GM19438 (cell line): ENCODE results near the gene GCK.

Experiments used
- ATAC-seq: cut with Tn5 transposase; IDR thresholded peaks from one replicate; pipeline ENCODE4 v1.9.1; 2021; ENCODE audit warnings: low read depth; ENCODE audit not compliant: unreplicated experiment

GCK gene

DNA sequence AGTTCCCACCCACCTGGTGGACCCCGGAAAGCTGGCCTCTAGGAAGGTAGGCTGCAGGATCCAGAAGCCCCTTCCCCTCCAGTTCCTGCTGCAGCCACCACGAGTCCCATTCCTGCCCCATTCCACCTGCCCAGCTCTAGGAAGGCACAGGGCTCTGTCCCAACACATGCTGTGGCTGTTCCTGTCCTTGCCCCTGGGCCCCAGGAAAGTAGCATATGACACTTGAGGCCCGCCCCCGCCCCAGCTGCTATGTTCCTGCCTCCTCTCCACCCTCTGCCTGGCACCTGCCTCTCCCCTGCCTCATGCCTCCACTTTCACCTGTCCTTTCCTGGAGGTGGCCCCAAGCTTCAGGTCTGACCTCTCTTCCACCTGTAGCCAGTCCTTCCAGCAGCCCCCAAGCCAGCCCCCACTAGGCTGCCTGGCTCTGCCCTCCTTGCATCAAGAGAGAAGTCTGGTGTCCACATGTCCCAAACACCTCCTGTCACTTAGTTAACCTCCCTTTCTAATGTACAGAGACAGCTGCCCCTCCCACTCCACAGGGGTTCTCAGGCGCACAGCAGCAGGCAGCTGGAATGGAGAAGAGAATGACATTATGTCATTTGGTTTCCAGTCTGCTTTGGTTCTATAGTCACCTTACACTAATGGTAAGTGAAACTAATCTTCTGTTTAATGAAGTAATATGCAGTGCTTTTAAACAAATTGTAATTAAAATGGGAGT, 34.3 kb upstream of the GCK start:
- no peak for ATAC-seq

DNA sequence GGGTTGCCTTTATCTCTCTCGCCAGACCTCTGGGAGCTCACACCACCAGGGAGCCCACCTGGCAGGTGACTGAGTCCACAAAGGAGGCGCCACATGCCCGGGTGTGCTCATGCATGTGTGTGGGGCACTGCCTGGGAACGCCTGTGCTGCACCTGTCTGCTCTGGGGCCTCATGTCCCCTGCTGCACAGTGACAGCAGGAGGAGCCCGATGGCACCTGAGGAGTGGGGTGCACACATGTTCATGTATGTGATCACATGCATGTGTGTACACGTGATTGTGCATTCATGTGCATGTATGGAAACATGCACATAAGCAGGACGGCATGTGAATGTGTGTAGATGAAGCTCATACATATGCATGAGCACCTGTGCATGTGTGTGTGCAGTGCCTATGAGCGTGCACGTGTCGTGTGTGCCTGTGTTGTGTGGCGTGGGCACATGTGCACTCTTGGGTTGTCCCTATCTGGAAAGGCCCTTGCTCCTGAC, 33.6 kb upstream of the GCK start:
- ATAC-seq, result no peak

DNA sequence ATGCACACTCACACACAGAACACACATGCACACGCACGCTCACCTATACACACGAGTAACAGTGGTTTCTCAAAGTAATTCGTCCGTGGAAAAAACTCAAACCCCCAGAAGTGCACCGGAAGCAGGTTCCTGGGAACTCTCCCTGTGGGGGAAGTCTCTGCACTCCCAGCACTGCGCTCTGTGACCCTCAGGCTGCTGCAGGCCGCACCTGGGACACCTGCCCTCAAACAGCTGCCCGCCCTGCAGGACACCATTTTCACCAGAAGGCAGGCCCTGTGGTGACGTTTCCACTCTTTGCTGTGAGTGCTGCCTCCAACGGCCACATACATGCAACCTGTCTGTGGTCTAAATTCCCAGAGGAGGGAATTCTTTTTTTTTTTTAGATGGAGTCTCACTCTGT, 32.8 kb upstream of the GCK start:
- no peak for ATAC-seq

DNA sequence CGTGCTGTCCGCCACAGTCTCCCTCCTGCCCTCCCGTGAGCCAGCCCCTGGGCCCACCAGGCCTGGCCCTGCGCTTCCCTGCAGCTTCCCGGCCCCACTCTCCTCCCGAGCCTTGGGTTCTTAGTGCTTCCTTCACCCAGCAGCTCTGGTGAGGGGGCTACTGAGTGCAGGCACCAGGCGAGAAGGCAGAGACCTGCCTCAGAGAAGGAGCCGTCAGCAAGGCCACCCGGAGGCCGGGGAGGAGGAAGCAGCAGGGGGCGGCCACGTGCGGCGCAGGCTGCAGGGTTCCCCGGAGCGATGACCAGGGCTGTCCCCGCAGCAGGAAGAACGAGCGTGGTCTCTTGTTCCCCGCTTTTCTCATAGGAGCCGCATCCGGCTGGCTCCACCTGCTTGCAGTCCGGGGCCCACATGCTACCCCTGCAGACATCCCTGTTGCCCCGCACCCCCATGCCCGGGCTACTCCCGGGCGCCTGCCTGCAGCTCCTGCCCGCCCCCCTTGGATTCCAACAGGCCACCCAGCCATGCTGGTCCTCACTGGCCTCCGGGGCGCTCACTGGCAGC, 32.1 kb upstream of the GCK start:
- no peak for ATAC-seq

DNA sequence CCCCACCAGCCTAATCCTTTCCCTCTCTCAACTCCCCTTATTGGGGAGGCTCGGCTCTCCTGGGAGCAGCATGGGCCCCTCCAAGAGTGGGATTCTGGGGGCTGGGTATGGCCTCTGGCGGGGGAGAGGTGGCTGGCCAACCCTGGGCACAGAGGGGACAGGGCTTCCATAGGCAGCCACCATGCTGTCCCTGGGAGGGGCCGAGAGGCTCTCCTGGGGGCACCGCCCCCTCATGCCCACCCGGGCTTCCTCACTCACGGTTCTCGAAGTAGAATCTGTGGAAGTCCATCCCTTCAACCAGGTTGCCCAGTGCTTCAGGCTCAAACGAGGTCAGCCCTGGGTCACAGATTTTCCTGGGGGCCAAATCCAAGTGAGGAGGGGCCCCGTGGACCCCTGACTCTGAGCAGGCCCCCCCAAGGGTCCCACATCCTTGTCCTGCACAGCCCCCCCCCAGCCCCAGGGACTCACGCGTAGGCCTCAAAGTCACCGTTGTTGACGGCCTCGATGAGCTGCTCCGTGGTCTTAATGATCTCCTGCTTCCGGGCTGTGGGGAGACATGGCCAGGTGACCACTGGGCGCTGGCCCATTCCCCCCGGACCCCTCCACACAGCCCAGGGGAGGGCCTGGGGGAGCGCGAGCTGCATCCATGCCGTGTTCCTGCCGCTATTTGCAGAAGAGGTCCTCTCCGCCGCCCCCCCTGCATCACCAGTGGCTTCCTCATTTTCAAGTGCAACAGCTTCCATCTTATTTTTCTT, 31.3 kb upstream of the GCK start:
- no peak for ATAC-seq

DNA sequence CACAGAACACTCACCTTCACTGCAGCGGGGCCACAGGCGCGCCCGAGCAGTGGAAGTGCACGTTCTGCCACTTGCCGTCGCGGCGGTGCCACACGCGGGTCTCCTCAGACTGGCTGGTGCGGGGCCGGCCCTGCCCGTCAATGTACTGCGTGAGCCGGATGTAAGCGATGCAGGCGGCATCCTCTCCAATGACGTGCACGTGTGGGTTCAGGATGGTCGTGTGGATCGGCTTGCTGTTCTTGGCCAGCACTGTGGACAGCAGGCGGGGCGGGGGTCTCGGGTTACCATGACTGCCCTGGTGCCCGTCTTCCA, 30.8 kb upstream of the GCK start:
- no peak for ATAC-seq

DNA sequence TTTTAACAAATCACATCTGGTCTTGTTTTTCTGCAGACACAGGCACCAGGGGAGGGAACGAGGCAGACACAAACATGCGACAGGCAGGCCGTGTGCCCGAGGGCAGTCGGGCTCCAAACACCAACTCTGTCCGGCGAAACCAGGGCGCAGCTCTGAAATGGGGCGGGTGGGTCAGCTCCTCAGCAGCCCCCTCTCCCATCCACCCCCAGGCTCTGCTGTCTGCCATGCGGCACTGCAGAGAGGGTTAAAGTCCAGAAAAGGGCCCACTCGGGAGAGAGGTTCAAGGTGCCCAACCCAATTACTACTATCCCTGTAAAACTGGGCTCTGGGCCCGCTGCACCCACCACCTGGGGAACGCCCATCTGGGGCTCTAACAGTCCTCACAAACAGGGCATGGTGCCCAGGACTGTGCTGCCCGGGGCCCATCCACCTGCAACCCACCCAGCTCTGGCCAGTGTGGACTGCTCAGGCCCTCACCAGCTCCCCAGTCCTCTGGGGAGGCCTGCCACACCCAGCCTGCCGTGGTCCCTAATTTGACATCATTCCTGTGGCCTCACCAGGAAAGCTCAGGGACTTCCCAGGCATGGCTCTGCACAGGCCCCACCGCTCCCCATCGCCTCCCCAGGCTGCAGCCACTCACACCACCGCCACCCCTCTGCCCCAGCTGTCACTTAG, 30.3 kb upstream of the GCK start:
- no peak for ATAC-seq

DNA sequence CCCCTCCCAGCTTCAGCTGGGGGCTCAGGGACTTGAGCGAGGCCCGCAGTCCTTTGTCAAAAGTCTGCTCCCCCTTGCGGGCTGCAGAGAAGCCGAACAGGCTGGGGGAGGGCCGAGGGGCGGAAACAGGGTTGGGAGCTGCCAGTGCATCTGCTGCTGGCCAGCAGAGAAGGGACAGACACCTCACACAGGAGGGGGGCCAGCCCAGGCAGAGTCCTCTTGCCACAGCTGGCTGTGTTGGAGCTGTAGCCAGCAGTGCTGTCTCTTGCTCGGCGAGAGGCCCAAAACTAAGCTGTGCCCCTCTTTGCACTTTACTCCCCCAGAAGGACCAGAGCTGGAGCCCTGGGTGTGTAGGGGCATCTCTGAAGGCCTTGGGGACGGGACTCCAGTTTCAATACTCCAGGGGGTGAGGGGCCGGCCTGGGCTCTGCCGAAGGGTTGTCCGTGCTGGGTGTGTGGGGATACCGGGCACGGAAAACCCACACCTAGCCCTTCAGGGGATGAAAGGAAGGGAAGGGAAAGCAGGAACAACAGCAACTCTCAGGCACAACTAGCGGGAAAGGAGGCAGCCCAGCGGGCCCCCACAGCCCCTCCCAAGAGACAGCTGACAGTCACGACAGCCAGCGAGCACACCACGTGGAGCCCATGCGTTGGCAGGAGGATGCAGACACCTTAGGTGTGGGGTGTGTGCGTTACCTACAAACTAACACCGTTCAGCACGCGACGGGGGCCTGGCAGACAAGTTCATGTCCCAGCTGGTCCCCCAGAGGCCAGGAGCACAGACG, 29.4 kb upstream of the GCK start:
- ATAC-seq, result no peak

DNA sequence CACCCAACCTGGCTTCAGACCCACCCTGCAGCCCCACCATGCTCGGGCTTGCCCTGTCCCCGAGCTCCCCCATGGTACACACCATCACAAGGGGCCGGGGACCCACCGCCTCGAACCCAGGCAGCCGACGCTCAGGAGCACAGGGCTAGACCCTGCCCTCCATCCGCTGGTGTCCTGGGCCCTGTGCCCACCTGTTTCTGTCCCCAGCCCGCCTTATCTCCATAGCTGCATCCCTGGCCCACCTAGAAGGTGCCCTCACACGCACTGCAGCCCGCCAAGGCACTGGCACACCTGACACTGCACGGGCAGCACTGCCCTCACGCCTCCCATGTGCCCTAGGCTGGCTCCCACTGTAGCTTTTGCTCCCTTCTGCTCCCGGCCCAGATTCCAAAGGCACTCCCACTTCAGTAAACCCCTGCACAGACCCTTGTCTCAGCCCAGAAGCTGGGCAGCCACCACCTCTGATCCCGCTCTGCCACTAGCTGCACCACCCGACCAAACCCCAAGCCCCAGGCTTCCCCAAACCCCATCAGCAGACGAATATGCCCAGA, 28.7 kb upstream of the GCK start:
- no peak for ATAC-seq

DNA sequence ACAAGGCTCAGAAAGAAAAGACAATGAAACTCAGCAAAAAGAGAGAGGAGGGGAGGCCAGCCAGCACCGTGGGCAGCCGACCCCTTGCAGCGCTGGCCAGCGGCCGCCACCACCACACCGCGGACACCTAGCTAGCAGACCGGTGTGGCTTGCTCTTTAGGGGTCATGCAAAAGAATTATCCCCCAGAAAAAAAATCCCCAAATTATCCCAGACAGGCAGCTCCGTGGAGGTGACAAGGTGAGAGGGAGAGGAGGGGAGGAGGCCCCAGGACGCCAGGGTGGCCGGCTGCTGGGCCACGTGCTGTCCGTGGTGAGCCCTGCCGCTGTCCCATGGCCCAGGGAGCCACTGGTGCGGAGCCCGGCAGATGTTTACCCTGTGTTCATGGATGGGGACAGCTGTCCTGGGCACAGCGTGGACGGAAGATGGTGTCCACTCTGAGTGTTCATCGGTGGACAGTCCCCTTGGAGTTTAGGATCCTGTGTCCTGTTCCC, 28.0 kb upstream of the GCK start:
- ATAC-seq, result no peak

DNA sequence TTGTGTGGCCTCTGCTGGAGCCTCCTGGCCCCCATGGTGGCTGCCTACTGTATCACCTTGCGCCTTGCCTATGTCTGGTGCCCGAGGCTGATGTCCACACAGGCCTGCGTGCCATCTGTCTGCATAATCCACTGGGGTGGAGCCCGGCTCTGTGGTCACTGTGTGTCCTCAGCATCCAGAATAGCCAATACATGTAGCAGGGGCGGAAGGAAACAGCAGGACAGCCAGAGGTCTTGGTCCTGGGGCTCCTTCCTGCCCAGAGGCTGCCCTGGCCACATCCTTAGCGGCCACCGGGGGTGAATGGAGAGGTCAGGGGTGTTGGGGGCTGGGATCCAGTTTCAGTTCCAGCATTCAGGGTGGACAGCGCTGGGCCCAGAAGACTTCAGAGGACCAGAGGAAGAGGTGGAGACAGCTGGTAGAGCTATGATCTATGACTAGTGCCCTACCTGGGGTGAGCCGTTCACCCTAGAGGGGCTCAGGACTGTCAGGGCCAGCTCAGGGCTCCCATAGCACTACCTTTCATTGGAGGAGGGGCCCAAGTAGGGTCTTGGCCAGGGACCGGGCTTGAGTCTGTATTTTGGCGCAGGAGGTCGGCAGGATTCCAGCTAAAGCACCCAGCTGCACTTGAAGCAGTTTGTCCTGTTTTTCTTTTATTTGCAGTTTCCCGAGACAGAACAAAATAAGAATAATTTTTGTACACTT, 27.4 kb upstream of the GCK start:
- no peak for ATAC-seq

DNA sequence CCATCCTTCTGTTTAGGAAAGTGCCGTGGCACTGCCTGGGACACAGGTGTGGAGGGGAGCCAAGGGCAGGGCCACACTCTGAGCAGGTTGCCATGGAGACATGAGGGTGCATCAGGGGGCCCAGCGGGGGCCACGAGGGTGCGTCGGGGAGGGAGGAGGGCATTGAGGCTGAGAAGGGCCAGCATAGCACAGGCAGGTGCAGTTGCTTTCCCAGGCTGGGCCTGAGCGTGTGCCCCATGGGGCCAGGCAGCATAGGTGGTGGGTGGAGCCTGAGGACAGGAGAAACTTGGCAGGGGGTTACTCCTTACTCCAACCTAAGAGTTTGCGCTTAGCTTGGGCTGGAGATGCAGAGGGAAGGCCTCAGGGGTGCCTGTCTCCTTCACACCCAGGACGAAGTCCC, 26.8 kb upstream of the GCK start:
- ATAC-seq, result no peak

DNA sequence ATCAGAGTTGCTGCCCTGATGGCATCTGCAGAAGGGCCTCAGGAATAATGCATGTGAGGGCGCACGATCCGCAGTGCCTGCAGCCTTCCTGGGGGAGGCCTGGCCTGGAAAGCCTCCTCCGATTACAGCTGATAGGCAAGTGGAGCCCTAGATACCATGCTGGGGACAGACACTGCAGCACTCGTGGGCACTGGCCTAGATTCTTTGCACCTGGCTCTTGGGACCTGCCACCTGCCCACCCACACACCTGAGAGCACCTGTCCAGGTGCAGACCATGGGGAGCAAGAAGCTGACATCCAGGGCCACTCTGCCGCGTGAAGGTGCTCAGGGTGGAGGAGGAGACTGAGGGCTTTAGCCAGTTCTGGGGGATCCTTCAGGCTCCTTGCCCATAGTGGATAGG, 26.3 kb upstream of the GCK start:
- no peak for ATAC-seq

DNA sequence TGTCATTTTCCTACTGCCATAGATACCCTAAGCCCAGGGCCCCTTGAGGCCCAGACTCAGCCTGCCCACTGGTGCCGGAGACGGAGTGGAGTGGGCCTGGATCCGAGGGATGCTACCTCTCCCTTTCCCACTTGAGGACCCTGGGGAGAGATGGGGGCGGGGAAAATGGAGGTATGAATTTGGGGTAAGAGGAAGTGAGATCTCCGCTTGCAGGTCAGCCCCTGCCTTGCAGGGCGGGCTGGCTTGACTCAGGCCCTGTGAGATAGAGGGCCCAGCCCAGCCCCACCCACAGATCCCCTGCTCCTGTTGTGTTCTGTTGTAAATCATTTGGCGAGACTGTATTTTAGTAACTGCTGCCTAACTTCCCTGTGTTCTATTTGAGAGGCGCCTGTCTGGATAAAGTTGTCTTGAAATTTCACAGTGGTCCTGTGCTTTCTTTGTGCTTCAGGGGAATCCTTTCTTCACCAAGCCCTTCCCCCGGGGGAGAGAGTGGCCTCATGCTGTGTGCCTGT, 24.7 kb upstream of the GCK start:
- ATAC-seq, result no peak

DNA sequence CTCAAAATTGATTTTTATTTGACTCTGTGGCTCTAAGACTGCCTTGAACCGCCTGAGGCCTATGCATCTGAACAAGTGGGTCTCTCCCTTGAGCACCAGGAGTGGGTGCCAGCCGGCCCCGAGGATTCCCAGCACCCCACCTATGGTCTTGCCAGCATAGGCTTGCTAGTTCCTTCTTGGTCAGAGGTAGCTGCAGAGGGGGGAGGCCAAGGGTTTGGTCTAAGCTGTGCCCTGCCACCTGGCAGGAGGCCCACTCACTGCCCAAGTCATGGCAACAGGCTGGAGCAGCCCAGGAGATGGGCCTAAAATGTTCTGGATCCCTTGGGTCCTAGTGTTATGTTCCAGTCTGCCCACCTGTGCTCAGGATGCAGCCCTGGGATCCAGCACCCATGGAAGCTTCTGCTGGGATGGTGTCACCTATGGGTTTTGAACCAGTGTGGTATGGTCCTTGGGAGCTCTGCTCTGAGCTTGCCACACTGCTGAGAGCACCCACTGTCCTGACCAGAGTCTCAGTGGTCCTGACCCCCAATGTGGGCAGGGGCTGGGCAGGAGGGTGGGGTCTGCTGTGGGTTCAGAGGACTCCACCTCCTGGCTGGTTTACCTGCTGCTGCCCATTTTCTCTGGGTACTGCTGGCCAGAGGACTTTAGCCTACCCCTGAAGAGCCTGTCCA, 24.1 kb upstream of the GCK start:
- ATAC-seq, result no peak

DNA sequence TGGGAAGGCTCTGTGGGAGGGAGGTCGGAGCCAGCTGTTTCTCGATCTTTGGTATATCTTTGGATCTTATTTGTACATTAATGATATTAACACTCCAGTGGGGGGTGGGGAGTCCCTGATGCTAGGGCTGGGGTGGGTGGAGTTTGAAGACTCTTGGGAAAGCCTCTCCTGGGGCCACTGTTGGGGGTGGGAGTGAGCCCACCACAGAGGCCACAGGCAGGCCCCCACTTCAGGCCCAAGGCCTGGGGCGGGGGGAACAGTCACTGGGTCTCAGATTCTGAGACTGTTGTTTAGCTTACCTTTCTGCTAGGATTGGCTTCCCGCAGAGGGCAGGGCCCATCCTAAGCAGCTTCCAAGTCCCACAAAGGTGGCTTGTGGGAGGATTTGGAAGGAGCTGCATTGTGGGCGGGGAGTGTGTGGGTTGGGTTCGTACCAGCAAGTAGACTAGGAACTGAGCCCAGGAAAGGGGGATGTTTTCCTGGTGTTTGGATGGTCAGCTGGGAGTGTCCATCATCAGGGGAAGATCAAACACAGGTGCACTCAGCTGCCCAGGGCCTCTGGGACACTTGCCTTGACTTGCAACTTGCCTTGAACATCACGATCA, 23.4 kb upstream of the GCK start:
- ATAC-seq, result no peak

DNA sequence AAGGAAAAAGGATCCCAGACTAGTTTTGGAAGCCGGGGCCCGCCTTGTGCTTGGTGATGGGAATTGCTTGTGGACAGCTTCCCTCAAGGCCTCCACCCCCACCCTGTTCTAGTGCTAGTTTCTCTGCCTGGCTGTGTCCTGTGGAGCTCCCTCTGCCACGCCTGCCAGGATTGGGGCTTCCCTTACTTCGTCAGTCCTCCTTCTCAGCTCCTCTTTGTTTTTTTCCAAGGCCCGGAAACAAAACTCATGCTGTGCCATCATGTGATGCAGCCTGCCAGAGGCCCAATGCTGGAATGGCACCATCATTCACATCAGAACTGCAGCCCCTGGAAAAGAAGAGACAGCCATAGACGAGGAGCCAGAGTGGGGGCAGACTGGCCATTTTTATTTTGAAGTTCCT, 22.8 kb upstream of the GCK start:
- ATAC-seq, result no peak

DNA sequence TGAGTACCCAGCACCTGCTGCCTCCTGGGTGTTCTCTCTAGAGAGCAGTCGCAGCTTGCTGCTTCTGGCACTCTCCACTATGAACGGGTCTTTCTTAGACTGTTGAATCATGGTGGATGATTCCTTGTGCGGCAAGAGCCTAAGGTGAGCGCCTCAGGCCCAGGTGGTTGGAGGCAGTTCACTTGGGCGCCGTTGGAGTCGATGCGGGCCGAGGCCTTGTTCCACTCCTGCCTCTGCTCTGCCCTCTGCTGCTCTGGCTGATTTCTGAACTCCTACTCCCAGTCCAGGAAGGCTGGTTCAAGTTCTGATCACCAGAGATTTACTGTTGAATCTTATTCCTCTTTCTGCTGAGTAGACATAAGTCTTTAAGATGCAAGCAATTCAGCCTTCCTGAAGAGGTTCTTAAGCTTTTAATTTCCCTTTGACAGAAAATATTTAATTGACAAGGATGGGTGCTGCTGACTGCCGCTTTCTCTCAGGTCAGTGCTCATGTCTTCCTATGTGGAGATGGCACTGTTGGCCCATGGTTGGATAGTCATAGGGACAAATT, 22.0 kb upstream of the GCK start:
- ATAC-seq, result no peak
